Body of pancreas (tissue), 4 donors: ENCODE results near the gene TCF7L1.

Source experiments
- POLR2A ChIP-seq, 3 donors: fragments of 450-650 bp; IDR thresholded peaks; one replicate each; pipeline ENCODE4 v1.6.1; 2016; ENCODE audit warnings: antibody characterized with exemption in 3 of 3, mild to moderate bottlenecking in 2 of 3
- TF ChIP-seq, protein P1 (sequence below), 7 experiments: fragments of 450-650 bp in 4 of 7; fragments of 200-600 bp in 3 of 7; sonication (generic) in 3 of 7; IDR thresholded peaks; one replicate each; pipeline ENCODE4 v1.5.1; 2016 to 2019; ENCODE audit warnings: antibody characterized with exemption in 7 of 7

GRCh38 chr2:85095094-85095493, 38.1 kb upstream of the TCF7L1 start:
- TF ChIP-seq POLR2A (IDR thresholded peaks at IDR 0.05): no peak
- TF ChIP-seq, protein P1, sequence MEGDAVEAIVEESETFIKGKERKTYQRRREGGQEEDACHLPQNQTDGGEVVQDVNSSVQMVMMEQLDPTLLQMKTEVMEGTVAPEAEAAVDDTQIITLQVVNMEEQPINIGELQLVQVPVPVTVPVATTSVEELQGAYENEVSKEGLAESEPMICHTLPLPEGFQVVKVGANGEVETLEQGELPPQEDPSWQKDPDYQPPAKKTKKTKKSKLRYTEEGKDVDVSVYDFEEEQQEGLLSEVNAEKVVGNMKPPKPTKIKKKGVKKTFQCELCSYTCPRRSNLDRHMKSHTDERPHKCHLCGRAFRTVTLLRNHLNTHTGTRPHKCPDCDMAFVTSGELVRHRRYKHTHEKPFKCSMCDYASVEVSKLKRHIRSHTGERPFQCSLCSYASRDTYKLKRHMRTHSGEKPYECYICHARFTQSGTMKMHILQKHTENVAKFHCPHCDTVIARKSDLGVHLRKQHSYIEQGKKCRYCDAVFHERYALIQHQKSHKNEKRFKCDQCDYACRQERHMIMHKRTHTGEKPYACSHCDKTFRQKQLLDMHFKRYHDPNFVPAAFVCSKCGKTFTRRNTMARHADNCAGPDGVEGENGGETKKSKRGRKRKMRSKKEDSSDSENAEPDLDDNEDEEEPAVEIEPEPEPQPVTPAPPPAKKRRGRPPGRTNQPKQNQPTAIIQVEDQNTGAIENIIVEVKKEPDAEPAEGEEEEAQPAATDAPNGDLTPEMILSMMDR (IDR thresholded peaks at IDR 0.05): no peak
